GM12878 (cell line): Measurements from ENCODE around the gene ETHE1. TPM values are rescaled to one million over a fixed set of nuclear protein-coding genes. Genes with fewer than 3 reads are reported as not detected.

ENCODE experiments used
- ATAC-seq: fragments of 200-7000 bp; cut with Tn5 transposase; 3 replicates; pipeline ENCODE4 v1.9.1; 2020; ENCODE audit warnings: mild to moderate bottlenecking, moderate library complexity
- BruUV-seq: library from RNA; stranded (reverse); fragments of 400-500 nt; replicated peaks from 2 replicates; lab custom pipeline; 2021; lab: Mats Ljungman, UMichigan
- CTCF ChIA-PET: fragments of 300-600 bp; sonication (Branson Sonifier 250); formaldehyde crosslinking; extraction: SDS; loops from one replicate; lab custom pipeline; 2021; ENCODE audit warnings: inconsistent platforms; lab: Yijun Ruan, JAX
- POLR2A ChIA-PET: fragments of 350-600 bp; formaldehyde crosslinking; extraction: SDS; loops from one replicate; lab custom pipeline; 2021; ENCODE audit warnings: inconsistent platforms; lab: Charles Lee
- RAD21 ChIA-PET: fragments of 300-600 bp; sonication (Branson Sonifier 250); formaldehyde crosslinking; loops from one replicate; lab custom pipeline; 2023; ENCODE audit warnings: antibody characterized with exemption; ENCODE audit not compliant: unreplicated experiment; lab: Charles Lee
- SMC1A ChIA-PET: fragments of 300-600 bp; sonication (Branson Sonifier 250); formaldehyde crosslinking; loops from one replicate; lab custom pipeline; 2023; ENCODE audit not compliant: unreplicated experiment, uncharacterized antibody; lab: Charles Lee
- DNase-seq: peaks from one replicate; pipeline ENCODE4 v3.0.0-alpha.2; 2011; ENCODE audit warnings: low read depth, low spot score
- FAIRE-seq: peaks from 3 replicates; lab custom pipeline; 2011; peaks lifted over from hg19 to GRCh38; lab: Jason Lieb, UNC
- H2AFZ ChIP-seq: 2 replicates; pipeline ENCODE4 v1.6.0; 2011; ENCODE audit warnings: low read depth, low read length, control low read depth; ENCODE audit not compliant: control insufficient read depth
- H3K27ac ChIP-seq: 2 replicates; pipeline ENCODE4 v1.5.1; 2011; ENCODE audit warnings: control low read depth; ENCODE audit not compliant: control insufficient read depth, insufficient read depth
- H3K27me3 ChIP-seq, 2 experiments: replicated peaks in 1 of 2; 2 replicates each; pipeline versions ENCODE4 v1.6.0 to v1.6.1; 2011; ENCODE audit warnings: low read length in 1 of 2; ENCODE audit not compliant: control insufficient read depth in 2 of 2, insufficient read depth in 2 of 2
- H3K36me3 ChIP-seq, 2 experiments: 2 replicates each; pipeline ENCODE4 v1.5.1; 2011; ENCODE audit warnings: low read length in 1 of 2; ENCODE audit not compliant: control insufficient read depth in 2 of 2, insufficient read depth in 2 of 2
- H3K4me1 ChIP-seq: 2 replicates; pipeline ENCODE4 v1.6.1; 2011; ENCODE audit warnings: mild to moderate bottlenecking, low read length, moderate library complexity, mixed read lengths; ENCODE audit not compliant: control insufficient read depth, insufficient read depth
- H3K4me2 ChIP-seq: 2 replicates; pipeline ENCODE4 v1.6.0; 2011; ENCODE audit warnings: control low read depth; ENCODE audit not compliant: control insufficient read depth, insufficient read depth
- H3K4me3 ChIP-seq: fragments of 200-600 bp; sonication (generic); 2 replicates; pipeline ENCODE4 v1.5.1; 2016
- H3K79me2 ChIP-seq: 2 replicates; pipeline ENCODE4 v1.6.0; 2011; ENCODE audit warnings: low read length; ENCODE audit not compliant: control insufficient read depth, insufficient read depth
- H3K9ac ChIP-seq: 2 replicates; pipeline ENCODE4 v1.8.0; 2011; ENCODE audit warnings: low read length, control low read depth, mixed read lengths; ENCODE audit not compliant: control insufficient read depth, insufficient read depth
- H3K9me3 ChIP-seq: replicated peaks from 3 replicates; pipeline ENCODE4 v1.5.1; 2011; ENCODE audit warnings: mild to moderate bottlenecking, low read length; ENCODE audit not compliant: control insufficient read depth, insufficient read depth
- H4K20me1 ChIP-seq: 2 replicates; pipeline ENCODE4 v1.6.0; 2011; ENCODE audit not compliant: control insufficient read depth, insufficient read depth
- BMI1 ChIP-seq: fragments of 450-650 bp; IDR thresholded peaks from 2 replicates; pipeline ENCODE4 v1.6.1; 2016; ENCODE audit warnings: mild to moderate bottlenecking, moderate library complexity, borderline replicate concordance
- CREM ChIP-seq: IDR thresholded peaks from 2 replicates; pipeline ENCODE4 v1.6.1; 2014; ENCODE audit warnings: antibody characterized with exemption, low read depth
- CUX1 ChIP-seq: IDR thresholded peaks from 2 replicates; pipeline ENCODE4 v1.6.1; 2012; ENCODE audit warnings: improper control_type of control experiment, low read depth, low read length; ENCODE audit not compliant: insufficient replicate concordance
- E4F1 ChIP-seq: fragments of 450-650 bp; IDR thresholded peaks from 2 replicates; pipeline ENCODE4 v1.6.1; 2018; ENCODE audit warnings: borderline replicate concordance, mild to moderate bottlenecking; ENCODE audit not compliant: partially characterized antibody
- ESRRA ChIP-seq: IDR thresholded peaks from 2 replicates; pipeline ENCODE4 v1.6.1; 2012; ENCODE audit warnings: mild to moderate bottlenecking, low read length, improper control_type of control experiment
- FOXK2 ChIP-seq: fragments of 450-650 bp; IDR thresholded peaks from 2 replicates; pipeline ENCODE4 v1.6.1; 2017; ENCODE audit warnings: mild to moderate bottlenecking, moderate library complexity
- FOXM1 ChIP-seq: IDR thresholded peaks from 2 replicates; pipeline ENCODE4 v1.6.1; 2012; ENCODE audit warnings: low read depth, mild to moderate bottlenecking, inconsistent platforms, low read length, moderate library complexity
- KAT2A ChIP-seq: conservative IDR thresholded peaks from 2 replicates; pipeline ENCODE4 v1.6.1; 2011; ENCODE audit warnings: low read depth, low read length; ENCODE audit not compliant: control insufficient read depth
- NFYB ChIP-seq: IDR thresholded peaks from 2 replicates; pipeline ENCODE4 v1.6.1; 2011; ENCODE audit warnings: low read depth, mild to moderate bottlenecking, low read length, improper control_type of control experiment, moderate library complexity; ENCODE audit not compliant: insufficient read depth
- RAD21 ChIP-seq: IDR thresholded peaks from 2 replicates; pipeline ENCODE4 v1.6.1; 2011; ENCODE audit warnings: mild to moderate bottlenecking, low read depth, low read length, moderate library complexity; ENCODE audit not compliant: insufficient read depth
- RELA ChIP-seq: fragments of 450-650 bp; IDR thresholded peaks from 2 replicates; pipeline ENCODE4 v1.8.0; 2014; ENCODE audit warnings: borderline replicate concordance; ENCODE audit not compliant: partially characterized antibody
- SPI1 ChIP-seq: IDR thresholded peaks from 2 replicates; pipeline ENCODE4 v1.6.1; 2011; ENCODE audit warnings: low read depth, mild to moderate bottlenecking, low read length, moderate library complexity, borderline replicate concordance; ENCODE audit not compliant: insufficient read depth
- ZBTB4 ChIP-seq: fragments of 450-650 bp; formaldehyde crosslinking; IDR thresholded peaks from 2 replicates; pipeline ENCODE4 v1.4.0; 2022; ENCODE audit warnings: mild to moderate bottlenecking, moderate library complexity
- WGBS: methylation state at CpG from one replicate; pipeline ENCODE4 v1.1.6; 2016; ENCODE audit warnings: low lambda C conversion rate; ENCODE audit not compliant: insufficient replicate concordance, insufficient coverage; ENCODE audit errors: missing lambda C conversion rate; 5-methylcytosine and 5-hydroxymethylcytosine counted together
- in situ Hi-C: fragments of 300-500 bp; cut with MboI; formaldehyde crosslinking; loops from 9 replicates; pipeline ENCODE4 v1.14.3; 2018; ENCODE audit warnings: mixed read lengths
- intact Hi-C: fragments of 100-400 bp; cut with micrococcal nuclease; formaldehyde crosslinking; loops from one replicate; pipeline ENCODE4 v1.14.2; 2022; ENCODE audit not compliant: unreplicated experiment
- polyA plus RNA-seq, 11 experiments: library from polyadenylated mRNA; depleted of rRNA in 4 of 11; unstranded in 6 of 11; stranded (reverse) in 5 of 11; fragments of >200 nt; fragmentation: Nextera tagmentation in 4 of 11; fragmentation: Illumina TruSeq in 1 of 11; extraction: Ambion mirVana in 4 of 11; extraction: Trizol in 1 of 11; gene quantifications; 1 replicate in 1 of 11; 2 replicates in 10 of 11; pipeline versions ENCODE4 v1.2.1 to v1.2.3, GENCODE V29; 2011 to 2016; ENCODE audit warnings: inconsistent platforms in 2 of 11, missing spikeins in 2 of 11, low read depth in 1 of 11
- total RNA-seq, 4 experiments: library from RNA; depleted of rRNA in 3 of 4; stranded (reverse); fragments of >200 nt in 3 of 4; fragmentation: Illumina TruSeq in 1 of 4; extraction: Trizol in 1 of 4; gene quantifications; 2 replicates each; pipeline versions ENCODE4 v1.2.1 to v1.2.3, GENCODE V29; 2013 to 2021

ETHE1 gene
- total and polyA plus RNA-seq, 10 of the 15 experiments (the other 5 are each of a cell fraction or from before 2014, with no cell fraction given) = 22.1 to 155 (median 52.7) TPM

- Histone ChIP-seq H2AFZ (no peak overlapping the region), H3K9me3 (no peaks in the 10 kb centered on the region), H3K4me1 (no peaks in the 10 kb centered on the region), H3K9ac (no peak overlapping the region), H4K20me1 (no peaks in the 10 kb centered on the region), H3K79me2 (no peaks in the 10 kb centered on the region), H3K4me2 (no peak overlapping the region), H3K4me3 (no peak overlapping the region), H3K27ac (no peak overlapping the region), H3K36me3 (no peaks in the 10 kb centered on the region), H3K27me3 (no peaks in the 10 kb centered on the region)
- FAIRE-seq (no peak), DNase-seq (no peak), ATAC-seq (no peak)
- ChIA-PET CTCF (no interaction called here), RAD21 (no interaction called here), POLR2A (no interaction called here), SMC1A (no interaction called here)
- in situ Hi-C loops = no loop called here
- intact Hi-C loops = no loop called here
- BruUV-seq = no TSS peak
- 85% methylated on average over 6 of the region's 6 CpGs for WGBS
- TF ChIP-seq E4F1 = no peak
- no peak for TF ChIP-seq CREM
- TF ChIP-seq BMI1 = no peak
- TF ChIP-seq FOXM1 = no peak
- TF ChIP-seq RAD21 = no peak
- TF ChIP-seq ZBTB4 (CRISPR knock-in tag) = no peak
- no peak for TF ChIP-seq KAT2A
- TF ChIP-seq FOXK2 = no peak
- no peak for TF ChIP-seq NFYB
- no peak for TF ChIP-seq ESRRA
- no peak for TF ChIP-seq CUX1
- TF ChIP-seq RELA = no peak
- TF ChIP-seq SPI1 = no peak
These were observed 41.0 kb downstream of the ETHE1 start for GRCh38 chr19:43485951-43486350.
